GM12878 (cell line): ENCODE measurements around the gene SEPTIN5.

Experiments used
- CEBPB ChIP-seq, 2 experiments: fragments of 150-350 bp in 1 of 2; IDR thresholded peaks; 2 replicates each; pipeline ENCODE4 v1.6.1; 2012 to 2014; ENCODE audit warnings: low read depth in 2 of 2, low read length in 2 of 2, borderline replicate concordance in 1 of 2, inconsistent platforms in 1 of 2
- EZH2 ChIP-seq: IDR thresholded peaks from 2 replicates; pipeline ENCODE4 v1.6.1; 2012; ENCODE audit warnings: low read depth, mild to moderate bottlenecking, control low read depth, inconsistent platforms, low read length, borderline replicate concordance; ENCODE audit not compliant: control insufficient read depth
- HDAC6 ChIP-seq: fragments of 200-600 bp; sonication (generic); IDR thresholded peaks from one replicate; pipeline ENCODE4 v1.8.0; 2017; ENCODE audit warnings: antibody characterized with exemption; ENCODE audit not compliant: unreplicated experiment
- NFIC ChIP-seq: IDR thresholded peaks from 2 replicates; pipeline ENCODE4 v1.6.1; 2012; ENCODE audit warnings: low read depth, mild to moderate bottlenecking, inconsistent platforms, low read length, moderate library complexity
- PAX5 ChIP-seq: IDR thresholded peaks from 2 replicates; pipeline ENCODE4 v1.6.1; 2011; ENCODE audit warnings: low read depth, low read length, borderline replicate concordance
- POLR2A ChIP-seq: IDR thresholded peaks from 2 replicates; pipeline ENCODE4 v1.6.1; 2011; ENCODE audit warnings: low read depth, mild to moderate bottlenecking, low read length
- POLR2AphosphoS5 ChIP-seq: IDR thresholded peaks from 2 replicates; pipeline ENCODE4 v1.6.1; 2011; ENCODE audit warnings: mild to moderate bottlenecking, low read length, inconsistent platforms
- SIN3A ChIP-seq: IDR thresholded peaks from 2 replicates; pipeline ENCODE4 v1.6.1; 2012; ENCODE audit warnings: low read depth, low read length, improper control_type of control experiment
- SUZ12 ChIP-seq: fragments of 200-600 bp; sonication (generic); IDR thresholded peaks from one replicate; pipeline ENCODE4 v1.6.1; 2018; ENCODE audit warnings: antibody characterized with exemption, mild to moderate bottlenecking; ENCODE audit not compliant: unreplicated experiment
- TCF12 ChIP-seq: IDR thresholded peaks from 2 replicates; pipeline ENCODE4 v1.6.1; 2011; ENCODE audit warnings: low read depth, mild to moderate bottlenecking, low read length
- ZNF384 ChIP-seq: IDR thresholded peaks from 2 replicates; pipeline ENCODE4 v1.6.1; 2012; ENCODE audit warnings: low read depth, mild to moderate bottlenecking, low read length, improper control_type of control experiment, borderline replicate concordance
- TF ChIP-seq, protein P1 (sequence below), 3 experiments: IDR thresholded peaks in 2 of 3; conservative IDR thresholded peaks in 1 of 3; 2 replicates each; pipeline ENCODE4 v1.5.1; 2011; ENCODE audit warnings: low read depth in 3 of 3, low read length in 3 of 3, mild to moderate bottlenecking in 3 of 3, control low read depth in 2 of 3, moderate library complexity in 2 of 3, inconsistent platforms in 1 of 3, mixed read lengths in 1 of 3; ENCODE audit not compliant: control insufficient read depth in 2 of 3, insufficient read depth in 1 of 3; ENCODE audit errors: extremely low read depth in 1 of 3
- TF ChIP-seq, protein P2 (sequence below): IDR thresholded peaks from 2 replicates; pipeline ENCODE4 v1.6.1; 2011; ENCODE audit warnings: low read depth, low read length, improper control_type of control experiment, borderline replicate concordance

DNA sequence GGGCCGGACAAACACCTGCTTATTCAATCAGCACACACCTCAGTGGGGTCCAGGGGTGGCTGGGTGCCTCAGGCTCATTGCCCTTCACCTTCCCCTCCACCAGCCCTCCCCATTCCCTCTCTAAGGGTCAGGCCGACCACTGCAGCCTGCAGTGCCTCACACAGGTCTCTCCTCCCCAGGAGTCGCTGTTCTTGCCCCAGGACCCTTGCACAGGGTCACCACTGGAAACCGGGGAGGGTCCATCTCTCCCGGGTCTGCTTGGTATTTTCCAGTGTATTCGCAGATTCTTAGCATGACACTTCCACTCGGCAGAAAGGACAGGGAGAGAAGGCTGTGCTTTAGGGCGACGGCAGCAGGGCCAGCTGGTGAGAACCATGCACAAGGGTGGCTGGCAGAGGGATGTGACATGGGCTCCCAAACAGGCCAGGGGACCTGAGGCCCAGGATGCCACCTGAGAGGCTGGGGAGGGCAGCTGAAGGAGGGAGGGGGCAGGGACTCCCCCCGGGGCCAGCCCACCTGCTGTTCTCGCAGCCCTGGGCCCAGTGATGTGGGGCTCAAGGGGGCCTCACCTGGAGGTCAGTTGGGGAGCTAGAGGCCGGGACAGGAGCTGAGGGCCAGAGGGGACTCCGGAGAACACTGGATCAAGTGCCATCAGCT lies 30.2 kb downstream of the SEPTIN5 start:
- TF ChIP-seq POLR2AphosphoS5, result no peak
- TF ChIP-seq TCF12, result no peak
- no peak for TF ChIP-seq SIN3A
- no peak for TF ChIP-seq NFIC
- TF ChIP-seq, protein P1, sequence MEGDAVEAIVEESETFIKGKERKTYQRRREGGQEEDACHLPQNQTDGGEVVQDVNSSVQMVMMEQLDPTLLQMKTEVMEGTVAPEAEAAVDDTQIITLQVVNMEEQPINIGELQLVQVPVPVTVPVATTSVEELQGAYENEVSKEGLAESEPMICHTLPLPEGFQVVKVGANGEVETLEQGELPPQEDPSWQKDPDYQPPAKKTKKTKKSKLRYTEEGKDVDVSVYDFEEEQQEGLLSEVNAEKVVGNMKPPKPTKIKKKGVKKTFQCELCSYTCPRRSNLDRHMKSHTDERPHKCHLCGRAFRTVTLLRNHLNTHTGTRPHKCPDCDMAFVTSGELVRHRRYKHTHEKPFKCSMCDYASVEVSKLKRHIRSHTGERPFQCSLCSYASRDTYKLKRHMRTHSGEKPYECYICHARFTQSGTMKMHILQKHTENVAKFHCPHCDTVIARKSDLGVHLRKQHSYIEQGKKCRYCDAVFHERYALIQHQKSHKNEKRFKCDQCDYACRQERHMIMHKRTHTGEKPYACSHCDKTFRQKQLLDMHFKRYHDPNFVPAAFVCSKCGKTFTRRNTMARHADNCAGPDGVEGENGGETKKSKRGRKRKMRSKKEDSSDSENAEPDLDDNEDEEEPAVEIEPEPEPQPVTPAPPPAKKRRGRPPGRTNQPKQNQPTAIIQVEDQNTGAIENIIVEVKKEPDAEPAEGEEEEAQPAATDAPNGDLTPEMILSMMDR (IDR thresholded peaks at IDR 0.05 in 2 of 3, conservative IDR thresholded peaks at IDR 0.05 in 1 of 3; ENCODE audit: control insufficient read depth in 2 of 3, extremely low read depth in 1 of 3, insufficient read depth in 1 of 3, low read depth in 3 of 3, low read length in 3 of 3), result no peak
- no peak for TF ChIP-seq EZH2
- TF ChIP-seq, protein P2, sequence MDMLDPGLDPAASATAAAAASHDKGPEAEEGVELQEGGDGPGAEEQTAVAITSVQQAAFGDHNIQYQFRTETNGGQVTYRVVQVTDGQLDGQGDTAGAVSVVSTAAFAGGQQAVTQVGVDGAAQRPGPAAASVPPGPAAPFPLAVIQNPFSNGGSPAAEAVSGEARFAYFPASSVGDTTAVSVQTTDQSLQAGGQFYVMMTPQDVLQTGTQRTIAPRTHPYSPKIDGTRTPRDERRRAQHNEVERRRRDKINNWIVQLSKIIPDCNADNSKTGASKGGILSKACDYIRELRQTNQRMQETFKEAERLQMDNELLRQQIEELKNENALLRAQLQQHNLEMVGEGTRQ, result no peak
- no peak for TF ChIP-seq ZNF384
- no peak for TF ChIP-seq POLR2A
- no peak for TF ChIP-seq SUZ12
- no peak for TF ChIP-seq PAX5
- TF ChIP-seq HDAC6, result no peak
- TF ChIP-seq CEBPB (IDR thresholded peaks at IDR 0.05; ENCODE audit: borderline replicate concordance in 1 of 2, low read depth in 2 of 2, low read length in 2 of 2), result no peak
